HEK293T (cell line): ENCODE data around the gene CAPN7.

Source experiments
- CTCF ChIA-PET: fragments of 350-600 bp; formaldehyde crosslinking; extraction: SDS; loops from one replicate; lab custom pipeline; 2021; ENCODE audit warnings: antibody characterized with exemption, inconsistent platforms; lab: Yijun Ruan, JAX
- POLR2A ChIA-PET: fragments of 350-600 bp; formaldehyde crosslinking; extraction: SDS; loops from one replicate; lab custom pipeline; 2020; ENCODE audit warnings: antibody characterized with exemption, inconsistent platforms; lab: Yijun Ruan, JAX
- DNase-seq: peaks from one replicate; pipeline ENCODE4 v3.0.0; 2012; ENCODE audit warnings: mixed read lengths; ENCODE audit errors: extremely low spot score
- ARNT ChIP-seq: fragments of 450-650 bp; IDR thresholded peaks from 2 replicates; pipeline ENCODE4 v1.6.1; 2017; ENCODE audit warnings: mild to moderate bottlenecking
- BHLHE40 ChIP-seq: fragments of 450-650 bp; IDR thresholded peaks from 2 replicates; pipeline ENCODE4 v1.6.1; 2016; ENCODE audit warnings: mild to moderate bottlenecking, moderate library complexity, borderline replicate concordance
- CTBP1 ChIP-seq: fragments of 450-650 bp; IDR thresholded peaks from 2 replicates; pipeline ENCODE4 v1.6.1; 2016; ENCODE audit warnings: borderline replicate concordance
- ELF4 ChIP-seq: fragments of 450-650 bp; IDR thresholded peaks from 2 replicates; pipeline ENCODE4 v1.6.1; 2017; ENCODE audit warnings: antibody characterized with exemption
- FOXA1 ChIP-seq: fragments of 450-650 bp; IDR thresholded peaks from 2 replicates; pipeline ENCODE4 v1.6.1; 2016; ENCODE audit warnings: mild to moderate bottlenecking
- FOXK2 ChIP-seq: fragments of 450-650 bp; IDR thresholded peaks from 2 replicates; pipeline ENCODE4 v1.6.1; 2016; ENCODE audit warnings: mild to moderate bottlenecking
- FOXM1 ChIP-seq: fragments of 450-650 bp; IDR thresholded peaks from 2 replicates; pipeline ENCODE4 v1.6.1; 2017; ENCODE audit warnings: mild to moderate bottlenecking, borderline replicate concordance
- HDGF ChIP-seq: fragments of 450-650 bp; IDR thresholded peaks from 2 replicates; pipeline ENCODE4 v1.6.1; 2017; ENCODE audit warnings: antibody characterized with exemption, borderline replicate concordance
- L3MBTL2 ChIP-seq: fragments of 450-650 bp; conservative IDR thresholded peaks from 2 replicates; pipeline ENCODE4 v1.6.1; 2016; ENCODE audit warnings: mild to moderate bottlenecking
- LEF1 ChIP-seq: fragments of 450-650 bp; IDR thresholded peaks from 2 replicates; pipeline ENCODE4 v1.6.1; 2017; ENCODE audit warnings: mild to moderate bottlenecking, borderline replicate concordance
- NFRKB ChIP-seq: fragments of 450-650 bp; IDR thresholded peaks from 2 replicates; pipeline ENCODE4 v1.6.1; 2016; ENCODE audit warnings: mild to moderate bottlenecking, moderate library complexity
- SP1 ChIP-seq: fragments of 450-650 bp; IDR thresholded peaks from 2 replicates; pipeline ENCODE4 v1.6.1; 2017
- SUZ12 ChIP-seq: fragments of 450-650 bp; IDR thresholded peaks from 2 replicates; pipeline ENCODE4 v1.6.1; 2016; ENCODE audit warnings: mild to moderate bottlenecking
- TARDBP ChIP-seq: fragments of 450-650 bp; IDR thresholded peaks from 2 replicates; pipeline ENCODE4 v1.6.1; 2016
- ZNF384 ChIP-seq: fragments of 450-650 bp; IDR thresholded peaks from 2 replicates; pipeline ENCODE4 v1.6.1; 2016
- TF ChIP-seq, protein P1 (sequence below): fragments of 450-650 bp; IDR thresholded peaks from 2 replicates; pipeline ENCODE4 v1.6.1; 2016

The CAPN7 gene

DNA sequence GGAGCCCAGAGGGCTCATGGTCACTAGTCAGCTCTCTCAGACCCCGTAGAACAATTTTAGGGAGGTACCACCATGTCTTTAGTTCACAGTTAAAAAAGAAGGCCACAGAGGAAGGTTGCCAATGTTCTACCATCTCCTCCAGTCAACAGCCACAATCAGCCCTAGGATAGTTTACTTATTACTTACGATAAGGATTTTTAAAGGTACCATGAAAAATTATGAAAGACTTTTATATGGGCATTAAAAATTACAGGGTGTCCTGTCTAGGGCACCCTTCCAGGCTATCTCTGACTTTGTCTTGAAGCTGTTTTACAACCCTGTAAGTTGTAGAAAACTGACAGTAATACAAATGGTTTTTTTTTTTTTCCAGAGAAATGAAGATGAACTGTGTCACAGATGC, 57.9 kb downstream of the CAPN7 start:
- ChIA-PET CTCF (no interaction called here), POLR2A (no interaction called here)
- no peak for DNase-seq
- TF ChIP-seq ARNT: no peak
- TF ChIP-seq NFRKB: no peak

DNA sequence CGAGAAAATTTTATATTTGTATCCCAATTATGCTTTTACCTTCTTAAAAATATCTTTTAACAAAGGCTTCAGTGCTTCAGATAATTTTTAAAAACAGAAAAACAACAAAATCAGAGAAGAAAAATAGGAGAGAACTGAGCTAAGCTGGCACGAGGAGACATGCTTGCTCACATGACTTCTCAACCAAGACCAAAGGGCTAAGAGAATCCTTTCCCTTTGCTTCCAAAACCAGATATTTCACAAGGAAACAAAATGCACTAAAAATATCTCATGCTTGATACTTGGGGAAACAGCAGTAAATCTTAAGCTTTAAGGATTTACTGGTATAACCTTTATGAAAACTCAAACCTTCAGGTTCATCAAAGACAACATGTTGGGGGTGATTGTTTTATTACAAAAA, 58.4 kb downstream of the CAPN7 start:
- no peak for DNase-seq
- CTCF ChIA-PET: no interaction called here
- POLR2A ChIA-PET: no interaction called here
- TF ChIP-seq NFRKB (no peak), FOXK2 (no peak), TARDBP (no peak), L3MBTL2 (no peak), SUZ12 (no peak), HDGF (no peak), ELF4 (no peak)
- TF ChIP-seq, protein P1, sequence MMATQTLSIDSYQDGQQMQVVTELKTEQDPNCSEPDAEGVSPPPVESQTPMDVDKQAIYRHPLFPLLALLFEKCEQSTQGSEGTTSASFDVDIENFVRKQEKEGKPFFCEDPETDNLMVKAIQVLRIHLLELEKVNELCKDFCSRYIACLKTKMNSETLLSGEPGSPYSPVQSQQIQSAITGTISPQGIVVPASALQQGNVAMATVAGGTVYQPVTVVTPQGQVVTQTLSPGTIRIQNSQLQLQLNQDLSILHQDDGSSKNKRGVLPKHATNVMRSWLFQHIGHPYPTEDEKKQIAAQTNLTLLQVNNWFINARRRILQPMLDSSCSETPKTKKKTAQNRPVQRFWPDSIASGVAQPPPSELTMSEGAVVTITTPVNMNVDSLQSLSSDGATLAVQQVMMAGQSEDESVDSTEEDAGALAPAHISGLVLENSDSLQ: no peak

DNA sequence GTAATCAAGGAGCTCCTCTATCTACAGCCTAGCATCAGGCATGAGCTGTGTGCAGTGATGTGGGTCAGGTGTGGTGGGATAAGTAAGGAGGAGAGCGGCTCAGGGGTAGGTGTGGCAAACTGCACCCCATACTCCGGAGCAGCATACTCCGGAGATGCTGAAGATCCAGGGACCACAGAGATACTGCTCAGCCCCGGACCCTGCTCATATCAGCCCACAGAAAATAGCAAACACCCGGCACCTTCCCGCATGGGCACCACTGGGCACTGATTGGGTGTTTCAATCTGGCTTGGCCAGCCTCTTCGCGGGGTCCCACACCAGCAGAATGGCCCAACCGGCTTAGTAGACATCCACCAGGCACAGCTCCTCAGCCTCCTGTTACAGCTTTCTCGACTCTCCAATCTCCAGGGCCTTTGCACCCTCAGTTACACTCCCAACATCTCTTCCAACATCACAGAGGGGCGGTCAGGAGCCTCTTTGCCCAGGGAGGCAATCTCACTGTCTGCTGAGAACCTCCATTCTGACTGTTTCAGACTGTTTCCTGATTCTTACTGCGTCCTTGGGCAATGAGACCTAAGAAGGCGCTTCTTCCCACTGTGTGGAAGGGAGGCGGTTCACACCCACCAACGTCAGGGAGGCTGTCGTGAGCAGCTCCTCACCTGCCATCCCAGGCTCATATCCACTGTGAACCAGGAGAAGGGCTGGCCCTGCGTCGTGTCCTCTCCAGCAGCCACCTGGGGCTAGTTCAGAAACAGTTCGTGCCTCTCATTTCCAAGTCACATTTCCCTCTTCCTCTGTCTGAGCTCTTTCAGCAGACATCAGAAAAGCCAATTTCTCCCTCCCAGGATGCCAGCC, 59.8 kb downstream of the CAPN7 start:
- DNase-seq: no peak
- POLR2A ChIA-PET: no interaction called here
- TF ChIP-seq NFRKB (no peak), FOXK2 (no peak), SP1 (no peak), ARNT (no peak), HDGF (no peak)
- CTCF ChIA-PET: interaction anchor here (0.6 to 1.1 kb wide), 4 partner anchors 11 to 137 kb away, joined by 3 to 4 read pairs (median 4); no protein-coding TSS in a partner anchor

GRCh38 chr3:15266510-15267376, 60.7 kb downstream of the CAPN7 start:
- POLR2A ChIA-PET: no interaction called here
- DNase-seq: no peak
- CTCF ChIA-PET: interaction anchor here (0.6 to 2.0 kb wide), 12 partner anchors 10 to 158 kb away, joined by 3 to 12 read pairs (median 3); no protein-coding TSS in a partner anchor
- TF ChIP-seq ARNT (no peak), LEF1 (no peak), FOXK2 (no peak), HDGF (no peak), TARDBP (no peak), SP1 (no peak), L3MBTL2 (no peak), CTBP1 (no peak), ELF4 (no peak), FOXM1 (no peak), NFRKB (no peak)
- TF ChIP-seq, protein P1: no peak

DNA sequence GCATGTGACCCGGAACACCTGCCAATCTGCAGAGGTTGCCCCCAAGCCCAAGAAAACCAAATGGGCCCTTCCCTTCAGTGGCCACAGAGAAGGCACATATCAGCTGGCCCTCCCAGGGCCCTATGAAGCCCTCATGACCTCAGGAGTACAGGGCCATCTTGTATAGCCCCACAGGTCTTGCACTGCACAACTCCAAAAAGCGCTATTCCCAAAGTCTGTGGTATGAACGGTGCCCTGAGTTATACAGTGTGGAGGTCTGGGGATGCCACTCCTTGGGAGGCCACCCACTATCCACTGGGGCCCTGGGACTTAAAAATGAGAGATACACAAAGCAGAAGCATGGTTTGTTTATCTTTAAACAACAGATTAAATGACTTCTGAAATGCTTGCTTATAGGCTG, 61.5 kb downstream of the CAPN7 start:
- CTCF ChIA-PET: interaction anchor here (0.6 to 2.0 kb wide), 23 partner anchors 9 to 328 kb away, joined by 3 to 12 read pairs (median 4); partner anchors contain the start of gene SH3BP5
- no peak for DNase-seq
- TF ChIP-seq ELF4: no peak
- no peak for TF ChIP-seq FOXK2
- TF ChIP-seq SP1: no peak
- no peak for TF ChIP-seq NFRKB
- TF ChIP-seq SUZ12: no peak
- no peak for TF ChIP-seq HDGF
- TF ChIP-seq BHLHE40: no peak
- no peak for TF ChIP-seq L3MBTL2
- TF ChIP-seq ARNT: no peak
- no peak for TF ChIP-seq LEF1
- TF ChIP-seq CTBP1: no peak
- TF ChIP-seq ZNF384: no peak
- no peak for TF ChIP-seq FOXA1
- TF ChIP-seq, protein P1: no peak
- no peak for TF ChIP-seq TARDBP
- POLR2A ChIA-PET: interaction anchor here (1.3 to 1.6 kb wide), 2 partner anchors 63 to 168 kb away, joined by 3 to 5 read pairs; partner anchors contain the start of gene RBSN
